IPS DF 4.7 (cell line): ENCODE measurements around the gene TRIM22.
"Not testable (repeated sequence)": the region's sequence is repeated elsewhere in the genome, so short reads cannot be mapped to it uniquely, and the experiment has no call there.

ENCODE experiments used
- DNase-seq: peaks from one replicate; pipeline ENCODE4 v3.0.0-alpha.2; 2013; ENCODE audit warnings: low spot score; ENCODE audit errors: extremely low read depth

Gene TRIM22

DNA sequence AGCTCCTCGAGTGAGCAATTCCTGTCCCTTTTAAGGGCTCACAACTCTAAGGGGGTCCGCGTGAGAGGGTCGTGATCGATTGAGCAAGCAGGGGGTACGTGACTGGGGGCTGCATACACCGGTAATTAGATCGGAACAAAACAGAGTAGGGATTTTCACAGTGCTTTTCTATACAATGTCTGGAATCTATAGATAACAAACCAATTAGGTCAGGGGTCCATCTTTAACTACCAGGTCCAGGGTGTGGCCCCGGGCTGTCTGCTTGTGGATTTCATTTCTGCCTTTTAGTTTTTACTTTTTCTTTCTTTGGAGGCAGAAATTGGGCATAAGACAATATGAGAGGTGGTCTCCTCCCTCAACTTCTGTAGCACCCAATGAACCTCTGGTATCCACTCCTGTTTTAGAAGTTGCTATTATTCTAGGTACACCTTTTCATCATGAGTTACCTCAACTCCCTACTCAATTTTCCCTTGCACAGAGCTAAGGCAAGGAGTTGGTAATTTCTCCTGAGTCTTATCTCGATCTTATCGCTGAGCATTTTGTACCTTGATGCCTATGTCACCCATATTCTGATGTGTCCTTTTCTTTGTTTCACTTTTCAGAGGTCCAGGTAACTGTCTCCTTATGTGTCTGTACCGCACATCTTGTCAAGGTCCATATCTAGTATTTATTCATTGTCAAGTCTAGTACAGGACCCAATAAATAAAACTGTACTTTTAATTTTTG lies 1.8 kb downstream of the TRIM22 start:
- DNase-seq = not testable (repeated sequence)

DNA sequence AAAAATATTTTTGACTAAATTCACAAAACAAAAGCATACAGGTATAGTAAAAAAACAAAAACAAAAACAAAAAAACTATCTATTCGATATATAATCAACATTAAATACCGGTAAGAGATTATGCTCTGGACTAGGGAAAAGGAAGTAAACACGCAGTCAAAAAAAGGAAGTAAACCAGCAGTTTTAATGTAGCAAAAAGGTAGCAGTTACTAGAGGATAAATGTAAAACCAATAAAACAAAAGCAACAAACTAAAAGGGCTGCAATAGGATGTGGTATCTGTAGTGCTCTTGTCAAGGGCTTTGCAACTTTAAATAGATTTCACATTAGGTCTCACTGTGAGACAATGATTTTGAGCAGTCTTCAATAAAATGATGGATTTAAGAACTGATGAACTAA lies 2.4 kb downstream of the TRIM22 start:
- DNase-seq = no peak

DNA sequence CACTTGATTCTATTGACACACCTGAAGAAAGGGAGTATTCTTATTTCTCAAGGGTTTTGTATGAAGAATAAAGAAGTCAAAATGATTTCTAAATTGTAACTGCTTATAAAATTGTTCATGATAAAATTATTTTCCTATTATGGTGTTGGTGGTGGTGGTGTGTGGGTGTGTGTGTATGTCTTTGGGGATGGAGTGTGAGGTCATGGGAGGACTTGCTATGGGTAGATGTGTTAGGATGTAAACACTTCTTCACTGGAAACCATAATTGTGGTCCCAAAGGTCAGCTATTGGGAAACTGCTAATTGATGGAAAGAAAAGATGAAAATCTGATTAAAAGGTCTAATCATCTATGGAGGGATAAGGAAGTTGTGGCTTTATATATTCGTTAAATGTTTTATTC lies 5.1 kb downstream of the TRIM22 start:
- no peak for DNase-seq

DNA sequence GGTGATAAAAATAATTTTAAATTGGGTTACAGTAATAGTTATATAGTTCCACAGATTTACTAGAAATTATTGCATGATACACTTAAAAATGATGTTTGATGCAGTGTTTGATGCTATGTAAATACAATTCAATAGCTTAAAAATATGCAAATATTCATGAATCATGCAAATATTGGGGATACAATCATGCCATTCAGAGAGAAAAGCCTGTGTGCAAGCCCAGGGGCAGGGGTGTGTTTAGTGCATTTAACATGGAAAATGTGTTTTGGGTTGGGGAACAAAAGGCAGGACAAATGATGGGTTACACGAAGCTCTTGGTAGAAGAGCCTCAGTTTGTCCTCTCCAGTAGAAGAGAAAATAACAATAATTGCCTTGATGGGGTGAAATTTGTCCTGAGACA lies 6.0 kb downstream of the TRIM22 start:
- DNase-seq = no peak

DNA sequence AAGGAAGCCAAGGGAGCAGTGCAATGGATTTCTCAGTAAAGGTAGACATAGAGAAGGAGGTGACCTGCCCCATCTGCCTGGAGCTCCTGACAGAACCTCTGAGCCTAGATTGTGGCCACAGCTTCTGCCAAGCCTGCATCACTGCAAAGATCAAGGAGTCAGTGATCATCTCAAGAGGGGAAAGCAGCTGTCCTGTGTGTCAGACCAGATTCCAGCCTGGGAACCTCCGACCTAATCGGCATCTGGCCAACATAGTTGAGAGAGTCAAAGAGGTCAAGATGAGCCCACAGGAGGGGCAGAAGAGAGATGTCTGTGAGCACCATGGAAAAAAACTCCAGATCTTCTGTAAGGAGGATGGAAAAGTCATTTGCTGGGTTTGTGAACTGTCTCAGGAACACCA lies 6.6 kb downstream of the TRIM22 start:
- DNase-seq = no peak

DNA sequence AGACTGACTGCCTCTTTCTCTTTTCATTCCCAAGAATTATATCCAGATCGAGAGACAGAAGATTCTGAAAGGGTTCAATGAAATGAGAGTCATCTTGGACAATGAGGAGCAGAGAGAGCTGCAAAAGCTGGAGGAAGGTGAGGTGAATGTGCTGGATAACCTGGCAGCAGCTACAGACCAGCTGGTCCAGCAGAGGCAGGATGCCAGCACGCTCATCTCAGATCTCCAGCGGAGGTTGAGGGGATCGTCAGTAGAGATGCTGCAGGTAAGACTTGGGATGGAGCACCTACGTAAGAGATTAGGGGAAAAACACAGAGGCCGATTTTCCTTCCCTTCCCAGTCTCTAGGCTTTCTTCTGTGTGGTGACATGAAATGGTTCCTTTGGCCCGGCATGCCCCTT lies 8.7 kb downstream of the TRIM22 start:
- DNase-seq = no peak

DNA sequence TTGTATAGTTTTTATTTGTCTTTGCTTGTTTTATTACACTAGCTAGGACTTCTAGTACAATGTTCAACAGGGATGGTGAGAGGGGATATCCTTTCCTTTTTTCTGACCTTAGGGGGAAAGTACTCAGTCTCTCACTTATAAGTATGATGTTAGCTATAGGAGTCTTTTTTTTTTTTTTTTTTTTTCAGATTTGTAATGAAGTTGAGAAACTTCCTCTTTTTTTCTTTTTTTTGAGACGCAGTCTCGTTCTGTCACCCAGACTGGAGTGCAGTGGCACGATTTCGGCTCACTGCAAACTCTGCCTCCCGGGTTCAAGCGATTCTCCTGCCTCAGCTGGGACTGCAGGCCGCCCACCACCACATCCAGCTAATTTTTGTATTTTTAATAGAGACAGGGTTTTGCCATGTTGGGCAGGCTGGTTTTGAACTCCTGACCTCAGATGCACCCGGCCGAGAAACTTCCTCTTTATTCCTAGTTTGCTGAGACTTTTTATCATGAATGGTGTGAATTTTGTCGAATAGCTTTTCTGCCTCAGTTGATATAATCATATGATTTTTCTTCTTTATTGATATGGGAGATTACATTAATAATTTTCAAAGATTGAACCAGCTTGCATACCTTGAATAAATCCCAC lies 10.9 kb downstream of the TRIM22 start:
- DNase-seq = no peak

DNA sequence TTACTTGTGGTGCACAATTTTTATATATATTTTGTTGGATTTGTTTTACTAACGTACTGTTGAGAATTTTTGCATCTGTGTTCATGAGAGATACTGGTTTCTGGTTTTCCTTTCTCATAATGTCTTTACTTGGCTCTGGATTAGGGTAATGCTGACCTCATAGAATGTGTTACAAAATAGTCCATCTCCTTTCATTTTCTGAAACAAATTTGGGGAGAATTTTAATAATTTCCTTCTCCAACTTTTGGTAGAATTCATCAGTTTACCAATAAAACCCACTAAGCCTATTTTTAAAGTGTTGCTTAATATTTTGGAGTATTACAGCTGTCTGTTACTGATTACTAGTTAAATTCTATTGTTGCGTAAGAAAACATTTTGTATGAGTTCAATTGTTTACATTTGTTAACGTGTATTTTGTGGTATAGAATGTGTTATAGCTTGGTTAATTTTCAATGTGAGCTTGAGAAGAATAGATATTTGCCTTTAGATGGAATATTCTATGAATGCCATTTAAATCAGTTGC lies 11.5 kb downstream of the TRIM22 start:
- no peak for DNase-seq

DNA sequence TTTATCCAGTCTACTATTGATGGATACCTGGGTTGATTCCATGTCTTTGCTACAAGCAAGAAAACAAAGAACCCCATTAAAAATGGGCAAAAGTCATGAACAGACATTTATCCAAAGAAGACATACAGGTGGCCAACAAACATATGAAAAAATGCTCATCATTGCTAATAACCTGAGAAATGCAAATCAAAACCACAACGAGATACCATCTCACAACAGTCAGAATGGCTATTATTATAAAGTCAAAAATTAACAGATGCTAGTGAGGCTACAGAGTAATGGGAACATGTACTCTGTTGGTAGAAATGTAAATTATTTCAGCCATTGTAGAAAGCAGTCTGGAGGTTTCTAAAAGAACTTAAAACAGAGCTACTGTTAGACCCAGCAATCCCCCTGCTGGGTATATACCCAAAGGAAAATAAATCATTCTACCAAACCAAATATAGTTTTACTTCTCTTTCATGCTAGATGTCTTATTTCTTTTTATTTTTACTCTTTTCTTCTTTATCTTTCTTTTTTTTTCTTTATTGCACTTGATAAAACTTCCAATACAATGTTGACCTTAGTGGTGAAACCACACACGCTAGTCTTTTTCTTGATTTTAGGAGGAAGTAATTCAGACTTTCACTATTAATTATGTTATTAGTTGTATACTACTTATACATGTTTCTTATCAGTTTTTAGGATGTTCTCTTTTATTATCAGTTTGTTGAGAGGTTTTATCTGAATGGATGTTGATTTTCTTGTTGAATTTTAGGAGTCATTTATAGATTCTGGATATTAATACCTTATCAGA lies 14.3 kb downstream of the TRIM22 start:
- DNase-seq = no peak

DNA sequence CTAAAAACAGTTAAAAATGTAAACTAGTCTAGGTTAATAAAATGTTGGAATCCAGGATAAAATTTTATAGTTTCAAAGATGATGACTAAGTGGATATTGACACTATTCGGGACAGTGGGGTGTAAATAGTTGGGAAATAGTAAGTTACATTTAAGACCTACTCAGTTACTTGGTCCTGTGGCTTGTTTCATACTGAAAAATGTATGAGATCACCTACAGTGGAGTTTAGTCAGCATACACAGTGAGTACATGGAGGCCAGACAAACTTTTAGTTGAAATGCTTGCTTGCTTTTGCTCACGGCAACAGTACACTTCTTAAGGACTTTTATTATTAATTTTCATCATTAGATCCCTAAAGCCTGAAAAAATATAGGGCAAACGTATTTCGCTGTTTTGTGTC lies 16.1 kb downstream of the TRIM22 start:
- no peak for DNase-seq

DNA sequence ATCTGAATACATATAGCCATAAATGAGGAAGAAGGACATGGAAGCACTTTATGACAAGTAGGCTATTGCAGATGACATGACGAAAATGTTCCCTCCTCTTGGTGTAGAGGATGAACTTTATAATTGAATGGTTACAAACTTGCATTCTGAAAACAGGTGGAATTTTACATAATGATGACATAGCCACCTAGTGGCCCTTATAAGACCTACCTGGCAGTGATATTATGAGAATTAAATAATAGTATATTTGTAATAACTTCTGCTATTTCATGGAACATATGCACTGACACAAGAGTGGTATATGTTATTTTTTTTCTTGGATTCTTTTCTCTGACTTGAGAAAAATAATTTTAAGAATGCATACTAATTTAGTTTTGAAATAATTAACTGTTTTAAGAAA lies 22.9 kb downstream of the TRIM22 start:
- DNase-seq = no peak

DNA sequence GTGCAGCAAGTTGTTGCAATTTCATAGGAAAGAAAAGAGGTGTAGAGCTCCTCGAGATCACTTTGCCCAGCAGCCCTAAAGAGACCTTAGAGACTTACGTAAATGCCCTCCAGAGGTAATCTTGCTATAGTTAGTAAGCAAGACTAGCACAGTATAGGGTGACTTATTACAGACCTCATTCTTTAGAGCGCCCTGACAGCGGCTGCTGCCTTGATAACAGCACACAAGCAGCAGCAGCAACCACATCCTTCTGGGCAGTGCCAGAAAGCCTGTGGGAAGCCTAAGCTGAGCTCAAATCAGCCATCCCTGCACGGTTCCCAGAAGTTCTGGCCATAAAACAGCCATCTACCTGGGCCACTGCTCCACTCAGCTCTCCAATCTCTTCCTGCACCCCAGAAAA lies 24.1 kb downstream of the TRIM22 start:
- no peak for DNase-seq

DNA sequence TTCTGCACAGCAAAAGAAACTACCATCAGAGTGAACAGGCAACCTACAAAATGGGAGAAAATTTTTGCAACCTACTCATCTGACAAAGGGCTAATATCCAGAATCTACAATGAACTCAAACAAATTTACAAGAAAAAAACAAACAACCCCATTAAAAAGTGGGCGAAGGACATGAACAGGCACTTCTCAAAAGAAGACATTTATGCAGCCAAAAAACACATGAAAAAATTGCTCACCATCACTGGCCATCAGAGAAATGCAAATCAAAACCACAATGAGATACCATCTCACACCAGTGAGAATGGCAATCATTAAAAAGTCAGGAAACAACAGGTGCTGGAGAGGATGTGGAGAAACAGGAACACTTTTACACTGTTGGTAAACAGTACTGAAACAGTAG lies 26.9 kb downstream of the TRIM22 start:
- not testable (repeated sequence) for DNase-seq

DNA sequence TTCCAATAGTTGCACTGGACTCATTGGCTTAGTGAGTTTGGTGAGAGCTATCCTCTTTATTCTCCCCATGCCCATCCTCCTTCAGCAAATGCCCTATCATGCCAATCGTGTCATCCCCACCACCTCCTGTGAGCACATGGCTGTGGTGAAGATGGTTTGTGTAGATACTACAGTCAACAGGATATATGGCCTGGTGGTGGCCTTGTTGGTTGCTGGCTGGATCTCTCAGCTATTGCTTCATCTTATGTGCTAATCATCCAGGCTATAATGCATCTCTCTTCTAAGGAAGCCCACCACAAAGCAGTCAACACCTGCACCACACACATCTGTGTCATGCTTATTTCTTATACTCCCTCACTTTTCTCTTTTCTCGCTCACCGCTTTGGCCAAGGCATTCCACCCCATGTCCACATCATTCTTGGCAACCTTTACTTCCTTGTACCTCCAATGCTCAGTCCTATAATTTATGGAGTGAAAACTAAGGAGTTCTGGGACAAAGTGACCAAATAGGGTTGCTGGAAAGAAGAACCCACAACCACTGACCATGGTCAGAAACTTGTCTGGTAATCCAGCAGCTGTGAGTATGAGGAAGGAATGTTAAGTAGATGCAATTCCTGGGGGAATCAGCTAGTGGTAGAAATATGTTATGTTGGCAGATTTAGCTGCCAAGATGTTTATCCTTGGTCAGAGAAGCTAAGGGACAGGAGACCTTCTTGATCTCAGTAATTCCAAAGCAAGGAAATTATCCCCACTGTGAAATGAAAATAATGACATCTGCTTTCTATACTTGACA lies 30.3 kb downstream of the TRIM22 start:
- DNase-seq = no peak

DNA sequence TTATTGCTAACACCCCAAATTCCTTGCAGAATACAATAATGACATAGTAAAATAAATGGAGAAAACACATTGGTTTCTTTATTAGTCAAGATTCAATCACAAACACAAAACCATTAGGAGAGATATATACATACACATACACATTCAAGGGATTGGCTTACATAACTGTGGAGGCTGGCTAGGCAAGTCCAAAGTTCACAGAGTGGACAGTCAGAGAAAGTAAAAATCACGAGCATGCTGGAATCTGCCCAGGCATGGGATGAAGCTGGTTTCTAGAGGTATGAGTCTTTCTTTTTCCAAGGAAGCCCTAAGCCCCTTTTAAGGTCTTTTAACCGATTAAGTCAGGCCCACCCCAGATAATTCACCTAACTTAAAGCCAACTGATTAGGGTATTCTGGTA lies 33.0 kb downstream of the TRIM22 start:
- DNase-seq = no peak

DNA sequence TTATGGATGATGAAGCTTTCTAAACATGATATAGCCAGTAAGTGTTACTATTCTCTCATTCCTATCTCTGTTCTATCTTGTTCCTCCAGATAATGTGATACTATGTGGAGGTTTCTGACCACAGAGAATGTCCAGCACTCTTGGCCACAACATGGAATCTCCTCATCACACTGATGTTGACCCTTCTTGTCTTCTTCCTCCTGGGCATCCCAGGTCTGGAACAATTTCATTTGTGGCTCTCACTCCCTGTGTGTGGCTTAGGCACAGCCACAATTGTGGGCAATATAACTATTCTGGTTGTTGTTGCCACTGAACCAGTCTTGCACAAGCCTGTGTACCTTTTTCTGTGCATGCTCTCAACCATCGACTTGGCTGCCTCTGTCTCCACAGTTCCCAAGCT lies 36.8 kb downstream of the TRIM22 start:
- DNase-seq = no peak

DNA sequence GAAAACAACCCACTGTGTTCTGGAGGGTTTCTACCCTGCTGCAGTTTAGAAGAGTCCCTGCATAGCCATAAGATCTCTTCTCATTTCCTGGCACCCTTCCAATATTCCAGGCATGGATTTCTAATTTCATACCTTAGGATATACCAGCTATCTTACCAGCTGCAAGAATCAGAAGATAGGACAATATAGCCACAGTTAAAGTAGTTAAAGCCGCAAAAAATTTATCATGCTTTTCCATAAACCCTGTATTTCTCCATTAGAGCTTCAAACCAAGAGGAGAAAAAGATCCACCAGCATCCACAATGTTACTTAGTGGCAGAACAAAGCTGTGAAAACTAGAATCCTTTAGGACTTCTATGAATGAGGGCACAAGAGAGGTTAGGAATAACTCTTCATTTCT lies 38.1 kb downstream of the TRIM22 start:
- DNase-seq = no peak

DNA sequence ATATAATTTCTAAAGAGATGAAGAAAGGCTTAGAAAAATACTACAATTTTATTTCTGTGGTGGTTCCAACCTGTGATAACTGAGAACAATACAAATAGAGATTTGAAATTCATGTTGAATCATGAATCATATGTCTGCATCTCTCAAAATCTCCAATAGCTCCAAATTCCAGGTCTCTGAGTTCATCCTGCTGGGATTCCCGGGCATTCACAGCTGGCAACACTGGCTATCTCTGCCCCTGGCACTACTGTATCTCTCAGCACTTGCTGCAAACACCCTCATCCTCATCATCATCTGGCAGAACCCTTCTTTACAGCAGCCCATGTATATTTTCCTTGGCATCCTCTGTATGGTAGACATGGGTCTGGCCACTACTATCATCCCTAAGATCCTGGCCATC lies 46.8 kb downstream of the TRIM22 start, which contains the start of gene OR56B1:
TSS of gene OR56B1 (plus strand) at position 53 of the 400 bp plus-strand sequence. CDS start at position 122, 69 bp downstream.
- no peak for DNase-seq

DNA sequence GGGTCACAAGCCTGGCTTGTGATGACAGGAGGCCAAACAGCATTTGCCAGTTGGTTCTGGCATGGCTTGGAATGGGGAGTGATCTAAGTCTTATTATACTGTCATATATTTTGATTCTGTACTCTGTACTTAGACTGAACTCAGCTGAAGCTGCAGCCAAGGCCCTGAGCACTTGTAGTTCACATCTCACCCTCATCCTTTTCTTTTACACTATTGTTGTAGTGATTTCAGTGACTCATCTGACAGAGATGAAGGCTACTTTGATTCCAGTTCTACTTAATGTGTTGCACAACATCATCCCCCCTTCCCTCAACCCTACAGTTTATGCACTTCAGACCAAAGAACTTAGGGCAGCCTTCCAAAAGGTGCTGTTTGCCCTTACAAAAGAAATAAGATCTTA lies 47.5 kb downstream of the TRIM22 start:
- no peak for DNase-seq

DNA sequence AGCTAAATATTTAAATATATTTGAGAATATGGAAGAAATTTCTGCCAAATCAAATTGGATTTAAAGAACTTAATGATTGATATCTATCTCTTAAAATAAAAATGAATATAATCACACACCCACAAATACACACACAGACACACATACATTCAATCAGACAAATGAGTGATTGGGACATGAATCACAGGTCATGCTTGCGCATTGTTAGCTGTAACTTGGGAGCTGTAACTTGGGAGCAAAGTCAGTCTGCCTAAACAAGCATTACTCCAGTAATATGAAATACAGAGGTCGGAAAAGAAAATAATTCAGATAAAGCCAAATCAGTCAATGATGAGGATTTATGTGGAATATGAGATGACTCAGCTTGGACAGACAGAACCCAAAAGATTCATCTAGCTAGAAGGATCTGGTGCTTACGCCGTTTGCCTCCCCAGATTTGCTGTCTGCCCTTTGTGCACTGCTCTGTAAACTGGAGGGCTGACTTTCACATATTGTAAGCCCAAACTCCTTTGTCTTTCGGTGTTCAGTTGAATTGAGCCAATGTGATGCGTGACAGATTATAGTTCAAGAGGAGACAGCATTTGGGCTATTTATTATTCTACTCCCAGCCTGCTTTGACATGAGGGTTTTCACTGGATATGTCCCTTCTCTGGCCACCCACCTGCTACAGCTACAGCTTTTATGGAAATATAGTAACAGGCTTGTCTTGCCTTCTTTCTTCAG lies 48.2 kb downstream of the TRIM22 start:
- DNase-seq = no peak

DNA sequence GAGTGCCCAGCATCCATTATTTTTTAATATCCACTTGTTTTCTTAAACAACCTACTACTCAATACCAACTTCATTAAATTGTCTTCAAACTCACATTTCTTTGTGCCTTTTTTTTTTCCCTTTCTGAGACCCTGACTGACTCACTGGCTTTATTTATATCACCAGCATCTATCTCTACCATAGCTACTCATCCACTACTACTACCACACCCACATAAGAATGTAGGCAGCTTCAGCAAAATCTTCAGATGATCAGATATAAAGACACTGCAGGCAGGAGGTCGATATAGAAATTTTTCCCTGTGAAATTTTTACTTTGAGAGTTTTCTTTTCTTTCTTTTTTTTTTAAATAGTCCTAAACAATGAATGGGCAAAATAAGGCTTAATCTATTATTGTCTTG lies 48.8 kb downstream of the TRIM22 start:
- no peak for DNase-seq
